GM12878 (cell line): ENCODE data around the gene ARHGEF16. TPM values are rescaled to one million over a fixed set of nuclear protein-coding genes. Genes with fewer than 3 reads are reported as not detected.

ENCODE experiments used
- ATAC-seq: fragments of 200-7000 bp; cut with Tn5 transposase; 3 replicates; pipeline ENCODE4 v1.9.1; 2020; ENCODE audit warnings: mild to moderate bottlenecking, moderate library complexity
- BruUV-seq: library from RNA; stranded (reverse); fragments of 400-500 nt; replicated peaks from 2 replicates; lab custom pipeline; 2021; lab: Mats Ljungman, UMichigan
- CTCF ChIA-PET: fragments of 300-600 bp; sonication (Branson Sonifier 250); formaldehyde crosslinking; extraction: SDS; loops from one replicate; lab custom pipeline; 2021; ENCODE audit warnings: inconsistent platforms; lab: Yijun Ruan, JAX
- POLR2A ChIA-PET: fragments of 350-600 bp; formaldehyde crosslinking; extraction: SDS; loops from one replicate; lab custom pipeline; 2021; ENCODE audit warnings: inconsistent platforms; lab: Charles Lee
- RAD21 ChIA-PET: fragments of 300-600 bp; sonication (Branson Sonifier 250); formaldehyde crosslinking; loops from one replicate; lab custom pipeline; 2023; ENCODE audit warnings: antibody characterized with exemption; ENCODE audit not compliant: unreplicated experiment; lab: Charles Lee
- SMC1A ChIA-PET: fragments of 300-600 bp; sonication (Branson Sonifier 250); formaldehyde crosslinking; loops from one replicate; lab custom pipeline; 2023; ENCODE audit not compliant: unreplicated experiment, uncharacterized antibody; lab: Charles Lee
- DNase-seq: peaks from one replicate; pipeline ENCODE4 v3.0.0-alpha.2; 2011; ENCODE audit warnings: low read depth, low spot score
- FAIRE-seq: peaks from 3 replicates; lab custom pipeline; 2011; peaks lifted over from hg19 to GRCh38; lab: Jason Lieb, UNC
- H2AFZ ChIP-seq: 2 replicates; pipeline ENCODE4 v1.6.0; 2011; ENCODE audit warnings: low read depth, low read length, control low read depth; ENCODE audit not compliant: control insufficient read depth
- H3K27ac ChIP-seq: 2 replicates; pipeline ENCODE4 v1.5.1; 2011; ENCODE audit warnings: control low read depth; ENCODE audit not compliant: control insufficient read depth, insufficient read depth
- H3K27me3 ChIP-seq, 2 experiments: replicated peaks in 1 of 2; 2 replicates each; pipeline versions ENCODE4 v1.6.0 to v1.6.1; 2011; ENCODE audit warnings: low read length in 1 of 2; ENCODE audit not compliant: control insufficient read depth in 2 of 2, insufficient read depth in 2 of 2
- H3K36me3 ChIP-seq, 2 experiments: 2 replicates each; pipeline ENCODE4 v1.5.1; 2011; ENCODE audit warnings: low read length in 1 of 2; ENCODE audit not compliant: control insufficient read depth in 2 of 2, insufficient read depth in 2 of 2
- H3K4me1 ChIP-seq: 2 replicates; pipeline ENCODE4 v1.6.1; 2011; ENCODE audit warnings: mild to moderate bottlenecking, low read length, moderate library complexity, mixed read lengths; ENCODE audit not compliant: control insufficient read depth, insufficient read depth
- H3K4me2 ChIP-seq: 2 replicates; pipeline ENCODE4 v1.6.0; 2011; ENCODE audit warnings: control low read depth; ENCODE audit not compliant: control insufficient read depth, insufficient read depth
- H3K4me3 ChIP-seq: fragments of 200-600 bp; sonication (generic); 2 replicates; pipeline ENCODE4 v1.5.1; 2016
- H3K79me2 ChIP-seq: 2 replicates; pipeline ENCODE4 v1.6.0; 2011; ENCODE audit warnings: low read length; ENCODE audit not compliant: control insufficient read depth, insufficient read depth
- H3K9ac ChIP-seq: 2 replicates; pipeline ENCODE4 v1.8.0; 2011; ENCODE audit warnings: low read length, control low read depth, mixed read lengths; ENCODE audit not compliant: control insufficient read depth, insufficient read depth
- H3K9me3 ChIP-seq: replicated peaks from 3 replicates; pipeline ENCODE4 v1.5.1; 2011; ENCODE audit warnings: mild to moderate bottlenecking, low read length; ENCODE audit not compliant: control insufficient read depth, insufficient read depth
- H4K20me1 ChIP-seq: 2 replicates; pipeline ENCODE4 v1.6.0; 2011; ENCODE audit not compliant: control insufficient read depth, insufficient read depth
- CBX5 ChIP-seq: sonication (generic); IDR thresholded peaks from 2 replicates; pipeline ENCODE4 v1.6.1; 2016; ENCODE audit warnings: low read depth, moderate library complexity, mild to moderate bottlenecking, inconsistent platforms
- CHD1 ChIP-seq: IDR thresholded peaks from 2 replicates; pipeline ENCODE4 v1.6.1; 2012; ENCODE audit warnings: low read depth, low read length, improper control_type of control experiment
- E4F1 ChIP-seq: fragments of 450-650 bp; IDR thresholded peaks from 2 replicates; pipeline ENCODE4 v1.6.1; 2018; ENCODE audit warnings: borderline replicate concordance, mild to moderate bottlenecking; ENCODE audit not compliant: partially characterized antibody
- HDAC6 ChIP-seq: fragments of 200-600 bp; sonication (generic); IDR thresholded peaks from one replicate; pipeline ENCODE4 v1.8.0; 2017; ENCODE audit warnings: antibody characterized with exemption; ENCODE audit not compliant: unreplicated experiment
- MTA3 ChIP-seq: IDR thresholded peaks from 2 replicates; pipeline ENCODE4 v1.6.1; 2012; ENCODE audit warnings: low read length, inconsistent platforms, borderline replicate concordance
- PAX8 ChIP-seq: fragments of 450-650 bp; IDR thresholded peaks from 2 replicates; pipeline ENCODE4 v1.6.1; 2017; ENCODE audit warnings: mild to moderate bottlenecking, moderate library complexity
- STAT3 ChIP-seq: IDR thresholded peaks from 2 replicates; pipeline ENCODE4 v1.6.1; 2011; ENCODE audit warnings: low read depth, low read length, improper control_type of control experiment
- SUPT20H ChIP-seq: IDR thresholded peaks from 2 replicates; pipeline ENCODE4 v1.6.1; 2011; ENCODE audit warnings: low read depth, mild to moderate bottlenecking, low read length, moderate library complexity, borderline replicate concordance; ENCODE audit not compliant: control insufficient read depth
- SUZ12 ChIP-seq: fragments of 200-600 bp; sonication (generic); IDR thresholded peaks from one replicate; pipeline ENCODE4 v1.6.1; 2018; ENCODE audit warnings: antibody characterized with exemption, mild to moderate bottlenecking; ENCODE audit not compliant: unreplicated experiment
- WRNIP1 ChIP-seq: IDR thresholded peaks from 2 replicates; pipeline ENCODE4 v1.6.1; 2011; ENCODE audit warnings: low read depth, low read length, improper control_type of control experiment, borderline replicate concordance
- YBX1 ChIP-seq: fragments of 450-650 bp; IDR thresholded peaks from 2 replicates; pipeline ENCODE4 v1.6.1; 2016; ENCODE audit warnings: antibody characterized with exemption
- ZNF207 ChIP-seq: fragments of 450-650 bp; IDR thresholded peaks from 2 replicates; pipeline ENCODE4 v1.6.1; 2014; ENCODE audit warnings: antibody characterized with exemption, mild to moderate bottlenecking, borderline replicate concordance
- WGBS: methylation state at CpG from one replicate; pipeline ENCODE4 v1.1.6; 2016; ENCODE audit warnings: low lambda C conversion rate; ENCODE audit not compliant: insufficient replicate concordance, insufficient coverage; ENCODE audit errors: missing lambda C conversion rate; 5-methylcytosine and 5-hydroxymethylcytosine counted together
- in situ Hi-C: fragments of 300-500 bp; cut with MboI; formaldehyde crosslinking; loops from 9 replicates; pipeline ENCODE4 v1.14.3; 2018; ENCODE audit warnings: mixed read lengths
- intact Hi-C: fragments of 100-400 bp; cut with micrococcal nuclease; formaldehyde crosslinking; loops from one replicate; pipeline ENCODE4 v1.14.2; 2022; ENCODE audit not compliant: unreplicated experiment
- polyA plus RNA-seq, 11 experiments: library from polyadenylated mRNA; depleted of rRNA in 4 of 11; unstranded in 6 of 11; stranded (reverse) in 5 of 11; fragments of >200 nt; fragmentation: Nextera tagmentation in 4 of 11; fragmentation: Illumina TruSeq in 1 of 11; extraction: Ambion mirVana in 4 of 11; extraction: Trizol in 1 of 11; gene quantifications; 1 replicate in 1 of 11; 2 replicates in 10 of 11; pipeline versions ENCODE4 v1.2.1 to v1.2.3, GENCODE V29; 2011 to 2016; ENCODE audit warnings: inconsistent platforms in 2 of 11, missing spikeins in 2 of 11, low read depth in 1 of 11
- total RNA-seq, 4 experiments: library from RNA; depleted of rRNA in 3 of 4; stranded (reverse); fragments of >200 nt in 3 of 4; fragmentation: Illumina TruSeq in 1 of 4; extraction: Trizol in 1 of 4; gene quantifications; 2 replicates each; pipeline versions ENCODE4 v1.2.1 to v1.2.3, GENCODE V29; 2013 to 2021

The ARHGEF16 gene
- total and polyA plus RNA-seq, 10 of the 15 experiments (the other 5 are each of a cell fraction or from before 2014, with no cell fraction given): not detected

GRCh38 chr1:3520419-3521378, 66.2 kb downstream of the ARHGEF16 start:
- no peaks in the 10 kb centered on the region for H3K4me1 ChIP-seq
- ChIA-PET RAD21 (no interaction called here), CTCF (no interaction called here), POLR2A (no interaction called here), SMC1A (no interaction called here)
- WGBS: 33% methylated on average over 22 of the region's 24 CpGs
- H3K27me3 ChIP-seq: no peaks in the 10 kb centered on the region; a peak in 1 of 4 replicates
- intact Hi-C loops (no loop called here), in situ Hi-C loops (no loop called here)
- no peaks in the 10 kb centered on the region for H4K20me1 ChIP-seq
- H3K9me3 ChIP-seq: no peaks in the 10 kb centered on the region
- TF ChIP-seq MTA3: no peak
- H3K4me2 ChIP-seq: no peak overlapping the region
- H3K9ac ChIP-seq: no peak overlapping the region
- no peaks in the 10 kb centered on the region for H3K36me3 ChIP-seq
- DNase-seq: no peak
- H3K79me2 ChIP-seq: no peaks in the 10 kb centered on the region
- no peak overlapping the region for H3K4me3 ChIP-seq
- no peak overlapping the region for H3K27ac ChIP-seq
- FAIRE-seq: no peak
- BruUV-seq: no TSS peak
- H2AFZ ChIP-seq: no peak overlapping the region
- ATAC-seq: no peak

- ChIA-PET POLR2A (no interaction called here), CTCF (no interaction called here), RAD21 (interaction anchor here (0.6 kb wide), 1 partner anchor 257 kb away, joined by 3 read pairs; no protein-coding TSS in a partner anchor), SMC1A (no interaction called here)
- no peak overlapping the region for H3K9ac ChIP-seq
- no peak for DNase-seq
- 30% methylated on average over 16 of the region's 16 CpGs for WGBS
- no peaks in the 10 kb centered on the region; a peak in 1 of 4 replicates for H3K27me3 ChIP-seq
- H3K27ac ChIP-seq: no peak overlapping the region
- no peak for ATAC-seq
- no TSS peak for BruUV-seq
- H3K79me2 ChIP-seq: no peaks in the 10 kb centered on the region
- no peak overlapping the region for H2AFZ ChIP-seq
- H3K4me1 ChIP-seq: no peaks in the 10 kb centered on the region
- intact Hi-C loops (no loop called here), in situ Hi-C loops (no loop called here)
- H4K20me1 ChIP-seq: no peaks in the 10 kb centered on the region
- H3K4me3 ChIP-seq: no peak overlapping the region
- no peak overlapping the region for H3K4me2 ChIP-seq
- no peaks in the 10 kb centered on the region for H3K9me3 ChIP-seq
- H3K36me3 ChIP-seq: no peaks in the 10 kb centered on the region
- no peak for FAIRE-seq
- TF ChIP-seq PAX8: no peak
- no peak for TF ChIP-seq ZNF207
- no peak for TF ChIP-seq E4F1
- no peak for TF ChIP-seq SUZ12
- TF ChIP-seq WRNIP1: no peak
- no peak for TF ChIP-seq CHD1
- TF ChIP-seq STAT3: no peak
- no peak for TF ChIP-seq SUPT20H
- TF ChIP-seq HDAC6: no peak
- TF ChIP-seq YBX1: no peak
- no peak for TF ChIP-seq CBX5
These were observed 67.0 kb downstream of the ARHGEF16 start for GRCh38 chr1:3521426-3521825.
